Stimulated activated CD4-positive, alpha-beta T cell treated with anti-CD3 and anti-CD28 coated beads, Interleukin-15, amount 100 ng/mL, for 24 hours (primary cell): Measurements from ENCODE around the gene ERCC3.
A peak's percentile ranks its signal among the peaks of the same experiment; 100 is the strongest.
"Not testable (repeated sequence)": the region's sequence is repeated elsewhere in the genome, so short reads cannot be mapped to it uniquely, and the experiment has no call there.

Experiments used
- DNase-seq: peaks from one replicate; pipeline ENCODE4 v3.0.0-alpha.2; 2020

Gene ERCC3

DNA sequence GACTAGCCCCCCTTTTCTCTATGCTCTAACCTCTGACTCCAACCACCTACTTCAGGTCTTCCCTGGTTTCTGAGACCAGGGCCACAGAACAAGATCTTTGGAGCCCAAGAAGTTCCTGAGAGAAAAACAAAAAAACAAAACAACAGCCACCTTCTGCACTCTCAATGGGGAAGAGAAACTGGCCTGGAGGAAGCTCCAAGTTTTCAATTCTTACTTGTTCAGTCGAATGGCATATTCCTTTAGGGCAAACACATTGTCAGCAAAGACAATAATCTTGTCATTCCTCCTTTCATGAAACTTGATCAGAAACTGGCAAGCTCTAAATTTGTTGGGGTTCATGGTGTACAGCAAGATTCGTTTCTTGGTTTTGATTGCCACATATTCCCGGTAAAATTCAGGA is 15.0 kb downstream of the ERCC3 start:
- DNase-seq: no peak

DNA sequence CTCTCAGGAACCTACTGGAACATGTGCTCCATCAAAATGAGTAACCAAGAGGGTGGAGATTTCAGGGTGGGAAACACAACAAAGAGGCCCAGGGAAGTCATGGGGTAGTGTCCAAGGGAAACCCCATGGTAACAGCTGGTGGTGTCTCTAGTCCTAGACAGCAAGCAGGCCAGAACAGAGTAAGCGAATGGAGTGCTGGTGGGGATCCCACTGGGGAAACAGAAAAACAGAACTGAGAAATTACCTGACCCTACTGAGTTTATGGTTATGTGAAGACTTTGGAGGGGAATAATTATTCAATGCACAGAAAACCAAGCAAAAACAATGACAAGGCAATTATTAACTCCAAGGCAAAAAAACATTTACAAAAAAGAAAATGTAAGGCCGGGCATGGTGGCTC is 16.9 kb downstream of the ERCC3 start:
- no peak for DNase-seq

DNA sequence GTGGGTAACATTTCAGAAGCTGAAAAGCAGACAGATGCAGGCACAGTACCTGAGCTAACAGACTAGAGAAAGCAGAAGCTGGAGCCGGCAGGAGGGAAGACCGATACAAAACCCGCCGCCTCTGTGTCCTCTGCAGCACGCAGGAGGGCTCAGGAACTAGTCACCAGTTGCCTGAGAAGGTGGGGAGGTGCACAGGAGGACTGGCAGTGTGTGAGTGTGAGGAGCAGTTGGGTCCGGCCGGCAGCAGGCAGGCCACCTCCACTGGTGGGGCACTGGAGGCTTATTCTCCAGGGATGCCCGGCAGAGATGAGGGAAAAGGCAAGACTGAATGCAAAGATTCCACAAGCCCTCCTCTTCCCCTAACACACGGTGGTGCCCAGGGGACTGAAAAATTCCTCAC is 18.2 kb downstream of the ERCC3 start:
- no peak for DNase-seq

DNA sequence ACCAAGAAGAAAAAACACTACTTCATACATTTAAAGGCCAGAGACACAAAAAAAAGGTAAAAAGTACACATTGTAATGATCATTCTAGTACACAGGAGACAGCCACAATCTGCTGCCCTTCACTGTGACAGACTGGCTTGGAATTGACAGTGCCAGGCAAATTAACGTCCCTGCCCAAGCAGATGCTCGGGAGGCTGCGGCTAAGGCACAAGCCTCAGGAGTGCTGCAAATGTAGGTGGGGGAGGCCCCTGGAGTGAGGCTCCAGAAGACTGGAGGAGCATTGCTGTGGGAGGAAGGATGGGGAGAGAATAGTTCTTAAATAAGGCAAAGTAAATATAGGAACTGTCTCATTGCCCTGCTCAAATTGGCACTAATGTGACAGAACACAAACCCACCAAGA is 18.6 kb downstream of the ERCC3 start:
- DNase-seq: no peak

DNA sequence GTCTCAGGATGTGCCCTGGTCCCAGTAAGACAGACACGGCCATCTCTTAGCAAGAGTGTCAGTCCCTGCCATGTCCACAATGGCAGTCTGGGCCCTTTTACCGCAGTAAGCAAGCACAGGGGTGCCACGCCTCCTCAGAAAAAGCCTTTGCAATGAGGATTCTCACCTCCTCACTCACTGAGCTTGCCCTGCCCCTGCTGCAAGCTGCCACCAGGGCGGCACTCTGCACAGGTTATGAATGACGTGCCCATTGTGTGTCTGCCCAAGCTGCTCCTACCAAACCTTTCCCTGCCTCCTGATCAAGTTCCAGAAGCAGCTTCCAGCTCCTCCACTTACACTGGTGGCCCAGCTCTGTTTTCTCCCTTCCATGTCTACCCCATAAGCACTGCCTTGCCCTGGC is 23.3 kb downstream of the ERCC3 start:
- peak; percentile 8 for DNase-seq

DNA sequence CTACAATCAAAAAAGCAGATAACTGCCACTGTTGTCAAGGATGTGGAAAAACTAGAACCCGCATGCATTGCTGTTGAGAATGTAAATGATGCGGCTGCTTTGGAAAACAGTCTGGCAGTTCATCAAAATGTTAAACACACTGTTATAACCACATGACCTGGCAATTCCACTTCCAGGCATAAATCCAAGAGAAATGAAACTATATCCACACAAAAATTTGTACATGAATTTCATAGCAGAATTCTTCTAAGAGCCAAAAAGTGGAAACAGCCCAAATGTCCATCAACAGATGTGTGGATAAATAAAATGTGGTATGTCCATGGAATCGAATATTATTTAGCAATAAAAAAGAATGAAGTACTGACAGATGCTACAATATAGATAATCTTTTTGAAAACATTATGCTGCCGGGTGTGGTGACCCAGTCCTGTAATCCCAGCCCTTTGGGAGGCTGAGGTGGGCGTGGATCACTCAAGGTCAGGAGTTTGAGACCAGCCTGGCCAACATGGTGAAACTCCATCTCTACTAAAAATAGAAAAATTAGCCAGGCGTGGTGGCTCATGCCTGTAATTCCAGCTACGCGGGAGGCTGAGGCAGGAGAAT is 32.0 kb downstream of the ERCC3 start:
- DNase-seq: no peak

DNA sequence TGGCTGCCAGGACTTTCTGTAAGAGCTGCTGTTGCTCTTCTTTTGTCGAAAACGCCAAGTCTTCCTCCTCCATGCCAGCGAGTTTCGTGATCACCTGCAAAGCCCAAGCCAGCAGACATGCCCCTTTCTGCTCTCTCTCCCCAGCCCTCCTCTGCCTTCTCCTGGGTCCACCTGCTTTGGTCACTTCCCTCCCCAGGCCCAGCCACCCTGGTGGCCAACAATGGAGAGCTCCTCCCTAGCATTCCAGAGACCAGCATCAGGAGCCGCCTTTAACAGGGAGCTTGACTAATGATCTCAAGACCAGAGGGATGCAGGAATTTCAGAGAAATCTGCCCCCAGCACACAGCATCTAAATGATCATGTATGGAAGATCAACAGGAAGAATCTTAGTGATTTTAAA is 34.6 kb downstream of the ERCC3 start:
- DNase-seq: no peak

DNA sequence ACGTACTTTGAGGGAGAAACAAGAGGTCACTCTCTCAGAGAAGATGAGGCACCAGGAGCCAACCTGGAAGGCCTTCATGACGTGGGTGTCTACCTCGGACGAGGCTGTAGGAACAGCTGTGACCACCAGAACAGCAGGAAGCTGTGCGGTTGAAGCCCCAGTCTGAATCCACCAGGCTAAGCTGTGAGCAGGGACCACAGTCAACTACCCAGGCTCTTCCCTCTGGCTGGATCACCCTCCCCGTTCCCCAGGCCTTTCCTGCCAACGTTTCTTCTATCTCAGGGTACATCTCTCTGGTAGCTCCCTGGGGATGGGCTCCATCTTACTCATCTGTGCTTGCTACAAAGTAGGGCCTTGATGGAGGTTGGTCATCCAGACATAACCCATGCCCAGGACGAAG is 37.1 kb downstream of the ERCC3 start:
- no peak for DNase-seq

DNA sequence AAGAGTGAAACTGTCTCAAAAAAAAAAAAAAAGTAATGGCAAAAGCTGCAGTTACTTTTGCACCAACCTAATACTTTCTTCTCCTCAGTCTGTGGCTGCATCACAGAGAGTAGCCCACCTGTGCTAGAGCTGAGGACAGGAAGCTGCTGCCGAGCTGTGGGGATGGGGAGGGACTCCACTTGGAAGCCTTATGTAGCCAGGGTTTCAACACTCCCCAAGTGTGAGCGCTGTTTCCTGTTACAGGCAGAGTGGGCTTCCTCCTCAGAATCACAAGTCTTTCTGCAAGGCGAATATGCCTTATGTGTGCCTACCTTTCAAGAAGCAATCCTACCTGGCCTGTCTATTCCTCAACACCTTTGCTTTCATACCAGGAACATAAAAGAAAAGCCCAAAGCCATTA is 37.6 kb downstream of the ERCC3 start:
- DNase-seq: no peak

DNA sequence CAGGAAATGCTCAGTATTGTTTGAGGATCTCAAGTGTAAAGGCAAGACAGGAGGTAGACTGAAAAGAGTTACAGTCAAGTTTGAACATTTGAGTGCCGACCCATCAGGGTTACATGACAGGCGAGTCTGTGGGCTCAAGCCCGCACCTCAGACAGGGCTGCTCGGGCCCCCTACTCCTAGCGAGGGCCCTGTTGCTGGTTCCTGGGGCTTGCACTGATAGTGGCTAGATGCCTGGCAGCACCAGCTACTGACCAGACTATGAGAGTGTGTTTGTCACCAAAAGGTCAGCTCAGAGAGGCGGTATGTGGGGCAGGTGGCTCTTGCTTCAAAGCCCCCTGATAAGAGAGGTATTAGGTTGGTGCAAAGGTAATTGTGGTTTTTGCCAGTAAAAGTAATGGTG is 38.2 kb downstream of the ERCC3 start:
- DNase-seq: no peak

DNA sequence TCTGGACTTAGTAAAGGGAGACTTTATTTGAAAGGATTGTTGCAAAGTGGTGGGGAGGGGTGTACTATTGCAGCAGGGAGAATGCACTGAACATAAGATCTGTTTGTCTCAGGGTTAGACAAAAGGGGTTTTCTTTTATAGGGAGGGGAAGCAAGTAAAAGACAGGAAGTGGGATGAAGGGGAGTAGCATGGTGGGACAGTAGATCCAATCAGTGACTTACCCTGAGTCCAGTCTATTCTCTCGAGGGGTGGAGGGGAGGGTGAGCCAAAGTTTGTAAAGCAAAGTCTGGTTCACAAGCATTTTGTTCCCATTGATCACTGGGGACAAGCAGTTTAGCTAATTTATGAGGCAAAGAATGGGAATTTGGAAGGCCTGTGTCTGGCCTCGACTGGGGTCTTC is 38.8 kb downstream of the ERCC3 start:
- no peak for DNase-seq

DNA sequence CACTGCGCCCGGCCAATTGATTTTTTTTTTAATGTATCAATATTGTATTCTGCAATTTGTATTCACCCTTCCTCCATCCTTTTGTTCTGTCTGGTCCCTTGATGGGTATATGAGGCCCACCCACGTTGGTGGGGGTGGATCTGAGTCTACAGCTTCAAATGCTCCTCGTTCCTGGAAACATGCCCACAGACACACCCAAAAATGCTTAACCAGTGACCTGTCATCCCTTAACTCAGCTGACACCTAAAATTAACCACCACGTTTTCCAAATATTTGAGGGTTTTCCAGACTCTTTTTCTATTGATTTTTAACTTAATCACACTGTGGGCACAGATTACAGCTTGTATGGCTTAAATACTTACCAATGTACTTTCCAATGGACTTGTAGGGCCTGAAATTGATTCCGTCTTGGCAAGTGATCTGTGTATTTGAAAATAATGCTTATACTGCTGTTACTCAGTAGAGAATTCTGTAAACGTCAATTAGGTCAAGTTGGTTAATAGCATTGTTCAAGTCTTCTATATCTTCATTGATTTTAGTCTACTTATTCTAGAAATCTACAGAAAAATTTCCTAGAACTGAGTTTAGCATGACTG is 39.5 kb downstream of the ERCC3 start:
- DNase-seq: no peak

DNA sequence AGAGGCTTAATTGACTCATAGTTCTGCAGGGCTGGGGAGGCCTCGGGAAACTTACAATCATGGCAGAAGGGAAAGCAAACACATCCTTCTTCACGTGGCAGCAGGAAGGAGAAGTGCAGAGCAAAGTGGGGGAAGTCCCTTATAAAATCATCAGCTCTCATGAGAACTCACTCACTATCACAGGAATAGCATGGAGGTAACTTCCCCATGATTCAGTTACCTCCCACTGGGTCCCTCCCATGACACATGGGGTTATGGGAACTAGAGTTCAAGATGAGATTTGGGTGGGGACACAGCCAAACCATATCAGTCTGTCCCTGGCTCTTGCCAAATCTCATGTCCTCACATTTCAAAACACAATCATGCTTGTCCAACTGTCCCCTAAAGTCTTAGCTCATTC is 52.8 kb downstream of the ERCC3 start:
- DNase-seq: not testable (repeated sequence)

DNA sequence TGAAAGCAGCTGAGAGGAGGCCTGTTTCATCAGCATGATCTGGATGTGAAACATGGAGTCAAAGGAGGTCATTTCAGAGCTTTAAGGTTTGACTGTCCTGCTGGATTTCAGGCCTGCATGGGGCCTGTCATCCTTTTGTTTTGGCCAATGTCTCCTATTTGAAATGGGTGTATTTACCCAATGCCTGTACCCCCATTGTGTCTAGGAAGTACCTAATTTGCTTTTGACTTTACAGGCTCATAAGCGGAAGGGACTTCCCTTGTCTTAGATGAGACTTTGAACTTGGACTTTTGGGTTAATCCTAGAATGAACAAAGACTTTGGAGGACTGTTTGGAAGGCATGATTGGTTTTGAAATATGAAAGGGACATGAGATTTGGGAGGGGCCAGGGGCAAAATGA is 54.5 kb downstream of the ERCC3 start:
- DNase-seq: no peak

DNA sequence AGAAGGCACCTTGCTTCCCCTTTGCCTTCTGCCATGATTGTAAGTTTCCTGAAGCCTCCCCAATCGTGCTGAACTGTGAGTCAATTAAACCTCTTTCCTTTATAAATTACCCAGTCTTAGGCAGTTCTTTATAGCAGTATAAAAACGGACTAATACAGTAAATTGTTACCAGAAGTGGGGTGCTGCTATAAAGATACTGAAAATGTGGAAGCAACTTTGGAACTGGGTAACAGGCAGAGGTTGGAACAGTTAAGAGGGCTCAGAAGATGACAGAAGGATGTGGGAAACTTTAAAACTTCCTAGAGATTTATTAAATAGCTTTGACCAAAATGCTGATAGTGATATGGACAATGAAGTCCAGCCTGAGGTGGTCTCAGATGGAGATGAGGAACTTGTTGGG is 56.2 kb downstream of the ERCC3 start:
- not testable (repeated sequence) for DNase-seq

DNA sequence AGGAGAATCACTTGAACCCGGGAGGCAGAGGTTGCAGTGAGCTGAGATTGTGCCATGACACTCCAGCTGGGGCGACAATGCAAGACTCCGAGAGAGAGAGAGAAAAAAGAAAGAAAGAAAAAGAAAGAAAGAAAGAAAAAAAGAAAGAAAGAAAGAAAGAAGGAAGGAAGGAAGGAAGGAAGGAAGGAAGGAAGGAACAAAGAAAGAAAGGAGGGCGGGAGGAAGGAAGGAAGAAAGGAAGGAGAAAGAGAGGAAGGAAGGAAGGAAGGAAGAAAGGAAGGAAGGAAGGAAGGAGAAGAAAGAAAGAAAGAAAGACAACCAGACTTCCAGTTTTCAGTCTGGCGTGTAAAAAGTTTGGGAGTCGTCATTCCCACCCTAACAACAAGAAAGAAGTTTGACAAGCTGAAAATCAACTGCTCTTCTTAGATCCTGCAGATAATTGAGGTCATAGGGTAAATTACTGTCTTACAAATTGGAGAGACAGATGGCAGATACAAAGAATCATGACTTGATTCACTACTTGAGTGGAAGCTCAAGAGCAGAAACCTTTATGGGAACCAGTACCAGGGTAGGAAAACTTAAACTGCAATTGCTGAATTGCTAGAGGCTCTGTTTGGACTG is 58.8 kb downstream of the ERCC3 start:
- no peak for DNase-seq

DNA sequence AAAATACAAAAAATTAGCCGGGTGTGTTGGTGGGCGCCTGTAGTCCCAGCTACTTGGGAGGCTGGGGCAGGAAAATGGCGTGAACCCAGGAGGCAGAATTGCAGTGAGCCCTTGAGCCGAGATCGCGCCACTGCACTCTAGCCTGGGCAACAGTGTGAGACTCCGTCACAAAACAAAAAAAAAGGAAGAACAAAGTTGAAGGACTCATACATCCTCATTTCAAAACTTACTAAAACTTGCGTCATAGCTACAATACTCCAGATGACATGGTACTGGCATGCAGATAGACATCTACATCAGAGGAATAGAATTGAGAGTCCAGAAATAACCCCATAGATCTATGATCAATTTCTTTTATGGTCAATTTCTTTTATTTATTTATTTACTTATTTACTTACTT is 60.2 kb downstream of the ERCC3 start:
- no peak for DNase-seq

DNA sequence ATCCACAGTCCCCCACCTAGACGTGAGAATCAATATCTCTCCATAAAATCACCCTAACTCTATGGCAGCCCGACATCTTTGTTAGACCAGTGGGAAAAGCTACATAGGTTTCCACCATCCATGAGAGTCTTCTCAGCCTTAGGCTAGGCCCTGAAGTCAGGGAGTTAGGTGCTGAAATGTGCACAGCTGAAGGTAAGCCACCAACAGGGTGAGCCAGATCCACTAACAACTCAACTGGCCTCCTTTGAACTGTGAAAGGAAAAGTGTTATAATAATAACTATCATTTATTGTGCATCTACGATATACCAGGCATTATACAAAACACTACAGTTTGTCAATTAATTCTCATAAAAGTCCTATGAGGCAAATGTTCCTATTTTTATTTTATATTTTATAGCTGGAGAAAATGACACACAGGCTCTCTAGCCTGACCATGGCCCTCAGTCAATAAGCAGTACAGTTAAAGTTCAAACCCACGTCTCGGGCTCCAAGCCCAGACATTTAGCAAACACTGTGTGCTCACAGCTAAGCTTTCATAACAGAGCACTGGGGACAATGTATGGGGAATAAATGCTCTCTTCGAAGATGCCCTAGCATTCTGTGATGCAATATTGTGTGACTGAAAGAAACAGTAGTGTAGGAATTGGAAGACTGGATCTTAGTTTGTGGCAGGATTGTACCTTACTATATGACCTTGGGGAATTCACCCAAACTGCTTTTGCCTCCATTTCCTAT is 62.6 kb downstream of the ERCC3 start:
- no peak for DNase-seq

DNA sequence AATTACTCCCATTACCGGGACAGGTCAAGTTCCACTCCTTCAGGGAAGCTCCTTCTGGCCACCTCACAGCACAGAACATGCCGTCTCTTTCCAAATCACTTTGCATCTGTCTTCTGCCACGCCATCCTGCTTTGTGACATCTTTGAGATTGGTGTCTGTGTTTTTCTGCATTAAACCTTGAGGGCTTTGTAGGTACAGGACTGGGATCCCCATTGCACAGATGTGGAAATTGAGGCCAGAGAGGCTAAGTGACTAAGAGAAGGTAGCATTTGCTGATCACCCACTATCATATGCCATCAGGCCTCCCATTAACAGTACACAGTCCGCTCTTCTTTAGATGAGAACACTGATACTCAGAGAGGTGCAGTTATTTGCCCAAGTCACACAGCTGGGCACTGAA is 64.4 kb downstream of the ERCC3 start:
- no peak for DNase-seq

DNA sequence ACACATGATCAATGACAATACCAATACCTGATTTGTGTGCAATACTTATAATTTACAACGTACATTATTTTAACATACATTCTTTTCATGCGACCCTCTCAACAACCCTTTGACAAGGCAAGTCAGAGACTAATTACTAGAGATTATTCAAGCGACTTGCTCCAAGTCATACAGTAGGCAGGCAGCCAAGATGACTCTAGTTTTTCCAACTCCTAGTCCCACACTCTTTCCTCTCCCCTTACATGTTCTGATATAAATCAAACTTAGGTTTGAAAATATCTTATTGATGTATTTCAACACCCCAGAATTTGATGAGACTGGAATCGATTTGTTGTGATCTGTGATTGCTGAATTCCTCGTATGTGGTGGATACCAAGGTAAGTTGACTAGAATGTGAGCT is 65.8 kb downstream of the ERCC3 start:
- DNase-seq: no peak

DNA sequence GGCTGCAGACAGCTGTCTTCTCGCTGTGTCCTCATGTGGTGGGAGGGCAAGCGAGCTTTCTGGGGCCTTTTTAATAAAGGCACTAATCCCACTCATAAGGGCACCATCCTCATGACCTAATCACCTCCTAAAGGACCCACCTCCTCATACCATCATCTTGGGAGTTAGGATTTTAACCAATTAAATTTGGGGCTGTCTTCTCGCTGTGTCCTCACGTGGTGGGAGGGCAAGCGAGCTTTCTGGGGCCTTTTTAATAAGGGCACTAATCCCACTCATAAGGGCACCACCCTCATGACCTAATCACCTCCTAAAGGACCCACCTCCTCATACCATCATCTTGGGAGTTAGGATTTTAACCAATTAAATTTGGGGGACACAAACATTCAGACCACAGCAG is 66.7 kb downstream of the ERCC3 start:
- not testable (repeated sequence) for DNase-seq

DNA sequence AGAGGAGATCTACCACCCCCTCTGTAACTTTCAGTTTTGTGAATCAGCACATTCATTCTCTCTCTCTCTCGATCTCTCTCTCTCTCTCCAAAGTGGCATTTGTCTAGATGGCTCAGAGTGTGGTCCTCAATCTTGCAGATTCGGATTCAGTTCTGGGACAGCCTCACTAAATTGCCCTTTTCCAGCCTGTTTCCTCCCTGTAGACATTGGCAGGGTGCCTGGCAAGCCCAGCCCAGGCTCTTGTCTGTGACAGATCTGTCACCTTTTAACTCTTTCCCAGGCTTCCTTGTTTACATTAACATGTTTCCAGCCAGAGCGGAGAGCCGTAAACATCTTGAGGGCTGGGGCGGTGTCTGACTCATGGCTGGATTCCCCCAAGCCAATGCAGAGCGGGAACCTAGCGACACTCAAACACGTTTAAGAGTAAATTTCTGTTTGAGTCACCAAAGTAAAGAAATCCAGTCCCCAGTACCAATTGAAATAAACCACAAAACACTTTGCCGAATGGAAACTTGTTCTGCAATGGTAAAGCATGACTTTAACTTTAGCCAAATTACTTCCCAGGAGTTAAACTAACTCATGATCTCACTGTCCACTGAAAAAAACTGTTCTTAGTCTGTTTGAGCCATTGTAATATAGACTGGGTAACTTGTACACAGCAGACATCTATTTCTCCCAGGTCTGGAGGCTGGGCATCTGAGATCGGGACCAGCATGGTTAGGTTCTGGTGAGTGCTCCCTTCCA is 67.3 kb downstream of the ERCC3 start:
- peak; percentile 75 for DNase-seq

DNA sequence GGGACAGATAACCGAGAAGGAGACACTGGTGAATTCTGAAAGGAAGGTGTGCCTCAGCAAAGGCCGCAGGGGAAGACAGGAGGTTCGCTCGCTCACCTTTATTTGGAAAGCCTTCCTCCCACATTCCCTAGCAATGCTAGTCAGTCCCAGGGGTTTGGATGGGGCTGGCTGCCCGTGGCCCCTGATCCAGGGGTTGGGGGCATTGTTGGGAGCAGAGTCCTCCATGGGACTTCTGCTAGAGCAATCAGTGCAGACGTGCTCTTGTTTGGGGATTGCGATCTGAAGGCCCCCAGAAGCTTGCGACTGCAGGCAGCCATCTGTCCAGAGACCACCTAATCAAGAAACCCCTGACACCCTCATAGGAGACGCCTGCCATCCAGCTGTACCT is 67.8 kb downstream of the ERCC3 start:
- no peak for DNase-seq
